Keratinocyte (primary cell): ENCODE data around the gene HMCN2. TPM values are rescaled to one million over a fixed set of nuclear protein-coding genes. Genes with fewer than 3 reads are reported as not detected.
"Not testable (repeated sequence)": the region's sequence is repeated elsewhere in the genome, so short reads cannot be mapped to it uniquely, and the experiment has no call there.

Experiments
- DNase-seq: peaks from one replicate; pipeline ENCODE4 v3.0.0-alpha.2; 2011; ENCODE audit warnings: low read depth, missing footprints, low spot score
- FAIRE-seq: peaks from 2 replicates; lab custom pipeline; 2011; peaks lifted over from hg19 to GRCh38; lab: Jason Lieb, UNC
- H2AFZ ChIP-seq: 2 replicates; pipeline ENCODE4 v1.6.0; 2012; ENCODE audit warnings: low read length, control low read depth, inconsistent platforms; ENCODE audit not compliant: control insufficient read depth
- H3K27ac ChIP-seq: 2 replicates; pipeline ENCODE4 v1.5.1; 2011; ENCODE audit warnings: low read length; ENCODE audit not compliant: control insufficient read depth, insufficient read depth
- H3K27me3 ChIP-seq: 3 replicates; pipeline ENCODE4 v1.6.0; 2011; ENCODE audit warnings: low read length; ENCODE audit not compliant: control insufficient read depth, insufficient read depth; ENCODE audit errors: extremely low read depth
- H3K36me3 ChIP-seq, 2 experiments: 2 replicates in 1 of 2; 3 replicates in 1 of 2; pipeline ENCODE4 v1.5.1; 2011; ENCODE audit warnings: low read length in 2 of 2, mild to moderate bottlenecking in 1 of 2; ENCODE audit not compliant: control insufficient read depth in 2 of 2, insufficient read depth in 2 of 2; ENCODE audit errors: extremely low read depth in 1 of 2
- H3K4me1 ChIP-seq: 3 replicates; pipeline ENCODE4 v1.5.1; 2011; ENCODE audit warnings: low read length; ENCODE audit not compliant: control insufficient read depth, insufficient read depth; ENCODE audit errors: extremely low read depth
- H3K4me2 ChIP-seq: 3 replicates; pipeline ENCODE4 v1.6.0; 2011; ENCODE audit warnings: low read depth, low read length; ENCODE audit not compliant: control insufficient read depth, insufficient read depth; ENCODE audit errors: extremely low read depth
- H3K4me3 ChIP-seq, 3 experiments: fragments of 200-600 bp in 1 of 3; sonication (generic) in 1 of 3; 2 replicates in 2 of 3; 3 replicates in 1 of 3; pipeline ENCODE4 v1.5.1; 2011 to 2016; ENCODE audit warnings: low read length in 3 of 3, mild to moderate bottlenecking in 3 of 3, control low read depth in 2 of 3, inconsistent platforms in 1 of 3, low read depth in 1 of 3, mixed read lengths in 1 of 3, mixed run types in 1 of 3, moderate library complexity in 1 of 3; ENCODE audit not compliant: control insufficient read depth in 2 of 3, insufficient read depth in 2 of 3; ENCODE audit errors: extremely low read depth in 1 of 3
- H3K79me2 ChIP-seq: 2 replicates; pipeline ENCODE4 v1.6.0; 2012; ENCODE audit warnings: low read length; ENCODE audit not compliant: control insufficient read depth, insufficient read depth
- H3K9ac ChIP-seq: 3 replicates; pipeline ENCODE4 v1.6.0; 2011; ENCODE audit warnings: low read length; ENCODE audit not compliant: control insufficient read depth, insufficient read depth; ENCODE audit errors: extremely low read depth
- H3K9me1 ChIP-seq: 3 replicates; pipeline ENCODE4 v1.6.0; 2011; ENCODE audit warnings: low read length; ENCODE audit not compliant: control insufficient read depth, insufficient read depth; ENCODE audit errors: extremely low read depth
- H3K9me3 ChIP-seq: 2 replicates; pipeline ENCODE4 v1.5.1; 2012; ENCODE audit warnings: low read depth, low read length; ENCODE audit not compliant: control insufficient read depth
- H4K20me1 ChIP-seq: 3 replicates; pipeline ENCODE4 v1.6.0; 2011; ENCODE audit warnings: low read length; ENCODE audit not compliant: control insufficient read depth, insufficient read depth; ENCODE audit errors: extremely low read depth
- EZH2 ChIP-seq: IDR thresholded peaks from one replicate; pipeline ENCODE4 v1.6.1; 2012; ENCODE audit warnings: inconsistent platforms, mild to moderate bottlenecking, low read length, moderate library complexity
- dilution Hi-C: fragments of 300-500 bp; cut with MboI; formaldehyde crosslinking; loops from one replicate; pipeline ENCODE4 v1.7.0; 2020; ENCODE audit warnings: low sequenced_read_pairs; ENCODE audit not compliant: extremely low pct_ligation_motif_present
- polyA plus RNA-seq, 5 experiments: library from polyadenylated mRNA; depleted of rRNA in 3 of 5; stranded (reverse) in 3 of 5; stranded (forward) in 1 of 5; unstranded in 1 of 5; fragments of >200 nt; gene quantifications; 1 replicate in 1 of 5; 2 replicates in 3 of 5; 3 replicates in 1 of 5; pipeline versions ENCODE4 v1.2.1 to v1.2.3, GENCODE V29; 2011 to 2012; ENCODE audit warnings: missing spikeins in 2 of 5, low read depth in 1 of 5, low replicate concordance in 1 of 5
- TF ChIP-seq, protein P1 (sequence below), 3 experiments: IDR thresholded peaks in 1 of 3; conservative IDR thresholded peaks in 1 of 3; optimal IDR thresholded peaks in 1 of 3; 2 replicates in 2 of 3; 3 replicates in 1 of 3; pipeline versions ENCODE3 to v1.5.1; 2011; ENCODE audit warnings: low read length in 3 of 3, mild to moderate bottlenecking in 3 of 3, moderate library complexity in 2 of 3, control low read depth in 1 of 3, inconsistent platforms in 1 of 3; ENCODE audit not compliant: insufficient read depth in 2 of 3; ENCODE audit errors: extremely low read depth in 1 of 3

The HMCN2 gene
- polyA plus RNA-seq, 1 donor (not counting 4 experiments of a cell fraction or from before 2014, with no cell fraction given), result not detected

DNA sequence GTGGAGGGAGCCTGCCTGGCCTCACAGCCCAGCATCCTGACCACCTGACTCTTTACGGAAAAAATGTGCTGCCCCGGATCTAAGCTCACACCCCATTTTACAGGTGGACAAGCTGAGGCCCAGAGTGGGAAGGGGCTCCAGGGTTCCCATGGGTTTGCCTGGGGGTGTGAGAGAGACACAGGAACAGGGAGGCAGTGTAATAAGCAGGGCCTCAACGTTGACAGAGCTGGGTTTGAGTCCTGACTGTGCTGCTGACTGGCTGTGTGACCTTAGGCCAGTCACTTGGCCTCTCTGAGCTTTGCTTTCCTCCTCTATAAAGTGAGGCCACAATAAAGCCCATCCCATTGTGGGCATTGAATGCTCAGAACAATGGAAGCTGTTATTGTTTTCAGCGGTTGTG is 73.7 kb downstream of the HMCN2 start:
- dilution Hi-C loops, result no loop called here

DNA sequence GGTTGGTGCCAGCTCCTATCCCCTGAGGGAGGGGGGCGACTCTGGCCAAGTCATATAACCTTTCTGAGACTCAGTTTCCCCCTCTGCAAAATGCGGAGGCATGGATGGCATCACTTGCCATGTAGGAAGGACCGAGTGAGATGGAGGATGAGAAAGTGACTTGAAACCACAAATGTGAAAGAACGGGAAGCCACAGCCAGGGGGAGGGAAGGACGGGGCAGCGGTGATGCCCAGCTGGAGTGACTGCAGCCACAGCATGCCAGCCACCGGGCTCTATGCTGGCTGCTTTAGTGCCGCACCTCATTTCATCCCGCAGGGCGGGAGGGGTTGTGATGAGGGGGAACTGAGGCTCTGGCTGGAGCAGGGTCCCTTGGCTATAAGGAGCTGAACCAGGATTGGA is 74.5 kb downstream of the HMCN2 start:
- Histone ChIP-seq H3K27me3 (no peaks in the 10 kb centered on the region), H3K36me3 (no peaks in the 10 kb centered on the region), H3K9ac (no peak overlapping the region), H3K9me3 (no peaks in the 10 kb centered on the region), H3K9me1 (no peaks in the 10 kb centered on the region), H3K4me2 (no peak overlapping the region), H3K27ac (no peak overlapping the region), H3K79me2 (no peaks in the 10 kb centered on the region), H2AFZ (no peak overlapping the region), H3K4me3 (no peak overlapping the region), H4K20me1 (no peaks in the 10 kb centered on the region), H3K4me1 (no peaks in the 10 kb centered on the region)
- DNase-seq (no peak), FAIRE-seq (no peak)
- TF ChIP-seq, protein P1, sequence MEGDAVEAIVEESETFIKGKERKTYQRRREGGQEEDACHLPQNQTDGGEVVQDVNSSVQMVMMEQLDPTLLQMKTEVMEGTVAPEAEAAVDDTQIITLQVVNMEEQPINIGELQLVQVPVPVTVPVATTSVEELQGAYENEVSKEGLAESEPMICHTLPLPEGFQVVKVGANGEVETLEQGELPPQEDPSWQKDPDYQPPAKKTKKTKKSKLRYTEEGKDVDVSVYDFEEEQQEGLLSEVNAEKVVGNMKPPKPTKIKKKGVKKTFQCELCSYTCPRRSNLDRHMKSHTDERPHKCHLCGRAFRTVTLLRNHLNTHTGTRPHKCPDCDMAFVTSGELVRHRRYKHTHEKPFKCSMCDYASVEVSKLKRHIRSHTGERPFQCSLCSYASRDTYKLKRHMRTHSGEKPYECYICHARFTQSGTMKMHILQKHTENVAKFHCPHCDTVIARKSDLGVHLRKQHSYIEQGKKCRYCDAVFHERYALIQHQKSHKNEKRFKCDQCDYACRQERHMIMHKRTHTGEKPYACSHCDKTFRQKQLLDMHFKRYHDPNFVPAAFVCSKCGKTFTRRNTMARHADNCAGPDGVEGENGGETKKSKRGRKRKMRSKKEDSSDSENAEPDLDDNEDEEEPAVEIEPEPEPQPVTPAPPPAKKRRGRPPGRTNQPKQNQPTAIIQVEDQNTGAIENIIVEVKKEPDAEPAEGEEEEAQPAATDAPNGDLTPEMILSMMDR (optimal IDR thresholded peaks at IDR 0.05 in 1 of 3, IDR thresholded peaks at IDR 0.05 in 1 of 3, conservative IDR thresholded peaks at IDR 0.05 in 1 of 3; ENCODE audit: extremely low read depth in 1 of 3, insufficient read depth in 2 of 3, low read length in 3 of 3), result no peak
- TF ChIP-seq EZH2, result no peak
- dilution Hi-C loops, result no loop called here

More for the DNA sequence above, 73.7 kb downstream of the HMCN2 start:
- Histone ChIP-seq H2AFZ (no peak overlapping the region), H3K79me2 (no peaks in the 10 kb centered on the region), H3K27ac (no peak overlapping the region), H3K9ac (no peak overlapping the region), H3K9me1 (no peaks in the 10 kb centered on the region), H4K20me1 (no peaks in the 10 kb centered on the region), H3K27me3 (peaks cover under 1% of the 10 kb centered on the region), H3K4me2 (no peak overlapping the region), H3K4me1 (no peaks in the 10 kb centered on the region), H3K4me3 (no peak overlapping the region), H3K9me3 (no peaks in the 10 kb centered on the region), H3K36me3 (no peaks in the 10 kb centered on the region)
- FAIRE-seq, result no peak
- TF ChIP-seq, protein P1 (optimal IDR thresholded peaks at IDR 0.05 in 1 of 3, IDR thresholded peaks at IDR 0.05 in 1 of 3, conservative IDR thresholded peaks at IDR 0.05 in 1 of 3; ENCODE audit: extremely low read depth in 1 of 3, insufficient read depth in 2 of 3, low read length in 3 of 3), result no peak
- TF ChIP-seq EZH2, result no peak
- DNase-seq, result no peak

DNA sequence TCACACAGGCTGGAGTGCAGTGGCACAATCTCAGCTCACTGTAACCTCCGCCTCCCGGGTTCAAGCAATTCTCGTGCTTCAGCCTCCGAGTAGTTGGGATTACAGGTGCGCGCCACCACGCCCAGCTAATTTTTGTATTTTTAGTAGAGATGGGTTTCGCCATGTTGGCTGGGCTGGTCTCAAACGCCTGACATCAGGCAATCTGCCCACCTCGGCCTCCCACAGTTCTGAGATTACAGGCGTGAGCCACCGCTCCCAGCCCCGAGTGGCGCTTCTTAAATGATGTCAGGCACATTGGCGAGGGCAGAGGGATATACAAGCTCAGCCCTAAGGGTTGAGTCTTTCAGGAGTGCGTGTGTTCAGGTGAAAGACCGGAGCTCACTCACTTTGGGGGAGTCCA is 75.0 kb downstream of the HMCN2 start:
- H3K4me2 ChIP-seq, H3K27me3 ChIP-seq, H3K9me1 ChIP-seq, H2AFZ ChIP-seq, dilution Hi-C loops, H3K27ac ChIP-seq, H3K36me3 ChIP-seq, H4K20me1 ChIP-seq, FAIRE-seq, DNase-seq, H3K9ac ChIP-seq, H3K9me3 ChIP-seq, H3K4me3 ChIP-seq, H3K79me2 ChIP-seq, H3K4me1 ChIP-seq: not testable (repeated sequence)
